Measurements from ENCODE around the gene RIT2. TPM values are rescaled to one million over a fixed set of nuclear protein-coding genes. Genes with fewer than 3 reads are reported as not detected.

The RIT2 gene
- total RNA-seq, 1 donor from 2014 or later = not detected

Other genes starting within 250 kb of the RIT2 start
- not detected for gene SYT4, start 161.8 kb upstream of the RIT2 start, total RNA-seq

All from ureter (tissue), 1 donor.